ENCODE results near the gene AQR.

Gene AQR

GRCh38 chr15:34802803-34803750 is 166.5 kb downstream of the AQR start:
- H3K9me3 ChIP-seq (ENCODE audit: control insufficient read depth, low read length) = no peaks in the 10 kb centered on the region
- H3K9ac ChIP-seq (ENCODE audit: low read length) = no peak overlapping the region

GRCh38 chr15:34802371-34802770 is 167.2 kb downstream of the AQR start:
- Histone ChIP-seq H3K18ac (ENCODE audit: low read depth in 1 of 2, low read length in 2 of 2) (no peak overlapping the region), H3K4me1 (ENCODE audit: control insufficient read depth, insufficient read depth, low read depth, low read length) (no peaks in the 10 kb centered on the region), H4K91ac (ENCODE audit: low read length) (no peak overlapping the region), H3K36me3 (ENCODE audit: control insufficient read depth in 1 of 2, insufficient read depth in 2 of 2, low read depth in 1 of 2, low read length in 2 of 2) (no peaks in the 10 kb centered on the region), H2BK15ac (ENCODE audit: low read depth, poor library complexity, severe bottlenecking) (no peak overlapping the region), H2AK5ac (ENCODE audit: low read length, severe bottlenecking) (no peak overlapping the region), H3K27ac (ENCODE audit: low read length, poor library complexity, severe bottlenecking) (no peak overlapping the region), H3K4me3 (ENCODE audit: insufficient read depth in 1 of 2, low read depth in 1 of 2, low read length in 2 of 2) (no peak overlapping the region), H3K23ac (ENCODE audit: low read length in 2 of 2) (no peak overlapping the region), H3K9me3 (ENCODE audit: control insufficient read depth, low read length) (no peaks in the 10 kb centered on the region), H3K79me1 (replicated peaks; ENCODE audit: low read length, poor library complexity, severe bottlenecking) (no peaks in the 10 kb centered on the region), H3K14ac (ENCODE audit: low read length in 2 of 2) (no peak overlapping the region), H4K8ac (ENCODE audit: low read length) (no peak overlapping the region), H2AFZ (ENCODE audit: low read depth, low read length) (no peak overlapping the region), H3K9ac (ENCODE audit: low read length) (no peak overlapping the region), H3K27me3 (ENCODE audit: control insufficient read depth in 1 of 2, insufficient read depth in 1 of 2, low read length in 2 of 2) (peaks cover 17 to 19% of the 10 kb centered on the region in 2 experiments), H3K4ac (ENCODE audit: low read depth in 1 of 2, low read length in 2 of 2) (no peak overlapping the region), H2BK120ac (ENCODE audit: low read depth, low read length) (no peak overlapping the region), H2BK12ac (ENCODE audit: low read length in 2 of 2) (no peak overlapping the region), H3K4me2 (ENCODE audit: low read length, poor library complexity, severe bottlenecking) (no peak overlapping the region), H2BK5ac (ENCODE audit: low read depth, low read length, poor library complexity, severe bottlenecking) (no peak overlapping the region)
- 89% methylated on average over 1 of the region's 1 CpG for WGBS
- no peak for DNase-seq

More at GRCh38 chr15:34802803-34803750, 166.5 kb downstream of the AQR start:
- Histone ChIP-seq H3K14ac (ENCODE audit: low read length in 2 of 2) (no peak overlapping the region), H2BK15ac (ENCODE audit: low read depth, poor library complexity, severe bottlenecking) (no peak overlapping the region), H3K23ac (ENCODE audit: low read length in 2 of 2) (no peak overlapping the region), H3K4me3 (ENCODE audit: insufficient read depth in 1 of 2, low read depth in 1 of 2, low read length in 2 of 2) (no peak overlapping the region), H2AK5ac (ENCODE audit: low read length, severe bottlenecking) (no peak overlapping the region), H3K79me1 (replicated peaks; ENCODE audit: low read length, poor library complexity, severe bottlenecking) (no peaks in the 10 kb centered on the region), H4K8ac (ENCODE audit: low read length) (no peak overlapping the region), H2AFZ (ENCODE audit: low read depth, low read length) (no peak overlapping the region), H2BK120ac (ENCODE audit: low read depth, low read length) (no peak overlapping the region), H3K4me1 (ENCODE audit: control insufficient read depth, insufficient read depth, low read depth, low read length) (no peaks in the 10 kb centered on the region), H3K4me2 (ENCODE audit: low read length, poor library complexity, severe bottlenecking) (no peak overlapping the region), H4K91ac (ENCODE audit: low read length) (no peak overlapping the region), H3K27me3 (ENCODE audit: control insufficient read depth in 1 of 2, insufficient read depth in 1 of 2, low read length in 2 of 2) (peaks cover 13 to 14% of the 10 kb centered on the region in 2 experiments), H2BK5ac (ENCODE audit: low read depth, low read length, poor library complexity, severe bottlenecking) (no peak overlapping the region), H3K18ac (ENCODE audit: low read depth in 1 of 2, low read length in 2 of 2) (no peak overlapping the region), H2BK12ac (ENCODE audit: low read length in 2 of 2) (no peak overlapping the region), H3K4ac (ENCODE audit: low read depth in 1 of 2, low read length in 2 of 2) (no peak overlapping the region), H3K27ac (ENCODE audit: low read length, poor library complexity, severe bottlenecking) (no peak overlapping the region), H3K36me3 (ENCODE audit: control insufficient read depth in 1 of 2, insufficient read depth in 2 of 2, low read depth in 1 of 2, low read length in 2 of 2) (no peaks in the 10 kb centered on the region)
- DNase-seq = no peak
- 95% methylated on average over 5 of the region's 7 CpGs for WGBS
